Osteoblast (primary cell): ENCODE data around the gene POLR1E. TPM values are rescaled to one million over a fixed set of nuclear protein-coding genes. Genes with fewer than 3 reads are reported as not detected.

ENCODE experiments used
- DNase-seq: peaks from one replicate; pipeline ENCODE4 v3.0.0; 2011; ENCODE audit warnings: low spot score, mixed read lengths; ENCODE audit not compliant: insufficient read length; ENCODE audit errors: missing footprints
- H2AFZ ChIP-seq: 2 replicates; pipeline ENCODE4 v1.6.0; 2011; ENCODE audit warnings: mild to moderate bottlenecking, low read length
- H3K27ac ChIP-seq: 2 replicates; pipeline ENCODE4 v1.5.1; 2011; ENCODE audit warnings: mild to moderate bottlenecking, low read depth, low read length, moderate library complexity
- H3K27me3 ChIP-seq: 2 replicates; pipeline ENCODE4 v1.6.0; 2012; ENCODE audit warnings: mild to moderate bottlenecking, control low read depth, inconsistent platforms, low read length, moderate library complexity; ENCODE audit not compliant: insufficient read depth
- H3K36me3 ChIP-seq: 2 replicates; pipeline ENCODE4 v1.5.1; 2011; ENCODE audit warnings: mild to moderate bottlenecking, low read length, control low read depth, moderate library complexity; ENCODE audit not compliant: insufficient read depth
- H3K4me1 ChIP-seq: 2 replicates; pipeline ENCODE4 v1.5.1; 2011; ENCODE audit warnings: mild to moderate bottlenecking, low read length, control low read depth, moderate library complexity; ENCODE audit not compliant: insufficient read depth
- H3K4me2 ChIP-seq: 2 replicates; pipeline ENCODE4 v1.6.0; 2011; ENCODE audit warnings: mild to moderate bottlenecking, low read length; ENCODE audit not compliant: insufficient read depth
- H3K4me3 ChIP-seq: fragments of 200-600 bp; sonication (generic); 3 replicates; pipeline ENCODE4 v1.5.1; 2012; ENCODE audit warnings: mild to moderate bottlenecking, low read length, inconsistent platforms; ENCODE audit not compliant: insufficient read depth
- H3K79me2 ChIP-seq: 2 replicates; pipeline ENCODE4 v1.6.0; 2012; ENCODE audit warnings: mild to moderate bottlenecking, low read length, control low read depth, inconsistent platforms; ENCODE audit not compliant: insufficient read depth
- H3K9me3 ChIP-seq: 2 replicates; pipeline ENCODE4 v1.5.1; 2011; ENCODE audit warnings: low read depth, low read length, control low read depth
- H4K20me1 ChIP-seq: 2 replicates; pipeline ENCODE4 v1.6.0; 2012; ENCODE audit warnings: mild to moderate bottlenecking, low read length, control low read depth; ENCODE audit not compliant: insufficient read depth
- total RNA-seq: library from RNA; depleted of rRNA; stranded (reverse); fragments of >200 nt; gene quantifications from 2 replicates; pipeline ENCODE4 v1.2.3, GENCODE V29; 2012
- TF ChIP-seq, protein P1 (sequence below): IDR thresholded peaks from 2 replicates; pipeline ENCODE4 v1.5.1; 2011; ENCODE audit warnings: mild to moderate bottlenecking, low read depth, low read length, moderate library complexity; ENCODE audit errors: extremely low read depth

Gene POLR1E, protein sequence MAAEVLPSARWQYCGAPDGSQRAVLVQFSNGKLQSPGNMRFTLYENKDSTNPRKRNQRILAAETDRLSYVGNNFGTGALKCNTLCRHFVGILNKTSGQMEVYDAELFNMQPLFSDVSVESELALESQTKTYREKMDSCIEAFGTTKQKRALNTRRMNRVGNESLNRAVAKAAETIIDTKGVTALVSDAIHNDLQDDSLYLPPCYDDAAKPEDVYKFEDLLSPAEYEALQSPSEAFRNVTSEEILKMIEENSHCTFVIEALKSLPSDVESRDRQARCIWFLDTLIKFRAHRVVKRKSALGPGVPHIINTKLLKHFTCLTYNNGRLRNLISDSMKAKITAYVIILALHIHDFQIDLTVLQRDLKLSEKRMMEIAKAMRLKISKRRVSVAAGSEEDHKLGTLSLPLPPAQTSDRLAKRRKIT
- 25.3 and 33.3 TPM in 2 replicates for total RNA-seq

DNA sequence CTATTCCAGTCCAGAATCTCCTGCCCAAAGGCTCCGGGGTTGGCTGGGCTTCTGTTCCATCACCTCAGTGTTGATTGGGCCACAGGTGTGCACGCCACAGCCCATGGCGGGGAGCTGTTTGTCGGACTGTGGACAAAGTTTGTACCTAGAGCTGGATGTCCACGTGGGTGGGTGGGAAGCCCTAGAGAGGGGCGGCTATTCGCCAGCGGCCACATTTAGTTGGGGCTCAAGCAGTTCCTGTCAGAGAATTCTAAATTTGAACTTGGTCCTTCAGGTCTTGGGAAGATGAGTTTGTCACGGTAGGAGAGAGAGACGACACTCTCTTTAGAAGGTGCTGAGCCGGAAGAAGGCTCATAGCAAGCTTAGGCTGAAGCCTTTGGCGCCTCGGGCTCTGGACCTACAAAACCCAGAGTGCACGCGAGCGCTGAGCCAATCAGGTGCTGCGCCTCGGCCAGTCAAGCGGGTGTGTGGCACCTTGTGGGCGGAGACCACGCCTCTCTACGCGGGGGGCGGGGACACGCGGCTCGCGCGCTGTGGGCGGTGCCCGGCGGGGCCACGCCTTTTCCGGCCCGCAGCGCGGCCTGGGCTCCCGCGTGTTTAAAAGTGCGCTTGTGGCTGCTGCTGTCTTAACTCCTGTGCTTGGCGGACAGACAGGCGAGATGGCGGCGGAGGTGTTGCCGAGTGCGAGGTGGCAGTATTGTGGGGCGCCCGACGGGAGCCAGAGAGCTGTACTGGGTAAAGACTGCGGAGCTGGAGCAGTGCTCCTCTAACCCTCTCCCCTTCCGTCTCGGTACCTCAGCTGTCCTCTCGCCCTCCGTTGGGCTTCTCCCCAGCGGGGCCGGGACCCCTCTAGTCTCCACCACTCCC is at the start of gene POLR1E:
Gene POLR1E (plus strand): TSS at position 560 of the 867 bp plus-strand sequence. CDS start 100 bp downstream, at position 660.
- H3K27ac ChIP-seq = peak within 1 kb of the TSS; percentile 90
- peaks cover 25% of the 10 kb centered on the region for H3K36me3 ChIP-seq
- H3K9me3 ChIP-seq = no peaks in the 10 kb centered on the region
- TF ChIP-seq, protein P1, sequence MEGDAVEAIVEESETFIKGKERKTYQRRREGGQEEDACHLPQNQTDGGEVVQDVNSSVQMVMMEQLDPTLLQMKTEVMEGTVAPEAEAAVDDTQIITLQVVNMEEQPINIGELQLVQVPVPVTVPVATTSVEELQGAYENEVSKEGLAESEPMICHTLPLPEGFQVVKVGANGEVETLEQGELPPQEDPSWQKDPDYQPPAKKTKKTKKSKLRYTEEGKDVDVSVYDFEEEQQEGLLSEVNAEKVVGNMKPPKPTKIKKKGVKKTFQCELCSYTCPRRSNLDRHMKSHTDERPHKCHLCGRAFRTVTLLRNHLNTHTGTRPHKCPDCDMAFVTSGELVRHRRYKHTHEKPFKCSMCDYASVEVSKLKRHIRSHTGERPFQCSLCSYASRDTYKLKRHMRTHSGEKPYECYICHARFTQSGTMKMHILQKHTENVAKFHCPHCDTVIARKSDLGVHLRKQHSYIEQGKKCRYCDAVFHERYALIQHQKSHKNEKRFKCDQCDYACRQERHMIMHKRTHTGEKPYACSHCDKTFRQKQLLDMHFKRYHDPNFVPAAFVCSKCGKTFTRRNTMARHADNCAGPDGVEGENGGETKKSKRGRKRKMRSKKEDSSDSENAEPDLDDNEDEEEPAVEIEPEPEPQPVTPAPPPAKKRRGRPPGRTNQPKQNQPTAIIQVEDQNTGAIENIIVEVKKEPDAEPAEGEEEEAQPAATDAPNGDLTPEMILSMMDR = no peak
- peaks cover 21% of the 10 kb centered on the region for H3K79me2 ChIP-seq
- peak; percentile 97 for DNase-seq
- H3K4me2 ChIP-seq = peak within 1 kb of the TSS; percentile 98
- H3K4me3 ChIP-seq = peak within 1 kb of the TSS; percentile 85
- H4K20me1 ChIP-seq = peaks cover 6% of the 10 kb centered on the region
- H3K27me3 ChIP-seq = peaks cover 4% of the 10 kb centered on the region
- H2AFZ ChIP-seq = peak within 1 kb of the TSS; percentile 95
- H3K4me1 ChIP-seq = peaks cover 23% of the 10 kb centered on the region

DNA sequence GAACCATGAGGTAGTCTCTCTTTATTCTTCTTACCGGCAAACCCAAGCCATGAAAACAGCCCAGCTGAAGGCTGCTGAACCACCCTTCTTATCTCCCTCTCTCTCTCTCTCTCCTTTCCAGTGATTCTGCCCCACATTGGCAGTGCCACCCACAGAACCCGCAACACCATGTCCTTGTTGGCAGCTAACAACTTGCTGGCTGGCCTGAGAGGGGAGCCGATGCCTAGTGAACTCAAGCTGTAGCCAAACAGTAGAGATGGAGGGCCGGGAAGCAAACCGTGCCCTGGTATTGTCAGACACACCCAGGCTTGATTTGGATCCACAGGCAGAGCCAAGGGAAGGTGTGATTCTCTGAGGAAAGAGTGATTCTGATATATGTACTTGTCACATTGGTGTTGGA is 49.2 kb upstream of the POLR1E start:
- peaks cover 16% of the 10 kb centered on the region for H4K20me1 ChIP-seq

DNA sequence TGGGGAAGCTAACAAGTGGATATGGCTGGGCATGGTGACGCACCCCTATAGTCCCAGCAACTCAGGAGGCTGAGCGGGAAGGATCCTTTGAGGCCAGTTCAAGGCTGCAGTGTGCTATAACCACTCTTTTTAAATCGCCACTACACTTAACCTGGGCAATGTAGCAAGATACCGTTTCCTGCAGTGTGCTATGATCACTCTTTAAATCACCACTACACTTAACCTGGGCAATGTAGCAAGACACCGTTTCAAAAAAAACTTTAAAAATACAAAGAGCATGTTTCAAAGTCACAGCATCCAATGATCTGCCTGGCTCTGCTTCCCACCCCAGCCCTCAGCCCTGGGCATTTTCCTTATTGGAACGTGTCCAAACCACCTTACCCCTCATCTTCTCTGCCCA is 48.7 kb upstream of the POLR1E start:
- Histone ChIP-seq H3K27me3 (no peaks in the 10 kb centered on the region), H3K27ac (no peak overlapping the region), H3K9me3 (no peaks in the 10 kb centered on the region), H3K4me2 (no peak overlapping the region), H3K79me2 (peaks cover 53% of the 10 kb centered on the region), H2AFZ (no peak overlapping the region), H3K4me1 (no peaks in the 10 kb centered on the region), H3K36me3 (peaks cover 84% of the 10 kb centered on the region), H3K4me3 (no peak overlapping the region), H4K20me1 (peaks cover 16% of the 10 kb centered on the region)
- TF ChIP-seq, protein P1 = no peak
- no peak for DNase-seq

More for the DNA sequence above, 49.2 kb upstream of the POLR1E start:
- Histone ChIP-seq H3K4me3 (no peak overlapping the region), H3K27ac (no peak overlapping the region), H2AFZ (no peak overlapping the region), H3K4me1 (no peaks in the 10 kb centered on the region), H3K9me3 (no peaks in the 10 kb centered on the region), H3K79me2 (peaks cover 48% of the 10 kb centered on the region), H3K4me2 (no peak overlapping the region), H3K36me3 (peaks cover 84% of the 10 kb centered on the region), H3K27me3 (no peaks in the 10 kb centered on the region)
- no peak for DNase-seq
- TF ChIP-seq, protein P1 = no peak
